Stomach (tissue), 9 donors: Measurements from ENCODE around the gene TCFL5. TPM values are rescaled to one million over a fixed set of nuclear protein-coding genes. Genes with fewer than 3 reads are reported as not detected.

Source experiments
- DNase-seq, 2 donors: peaks; one replicate each; pipeline versions ENCODE4 v3.0.0 to v3.0.0-alpha.2; 2013 to 2019
- H3K27ac ChIP-seq, 5 donors: fragments of 200-600 bp in 4 of 5; sonication (generic) in 4 of 5; one replicate each; pipeline ENCODE4 v1.5.1; 2013 to 2019; ENCODE audit warnings: mild to moderate bottlenecking in 1 of 5, moderate library complexity in 1 of 5
- H3K27me3 ChIP-seq, 3 donors: fragments of 200-600 bp; sonication (generic); one replicate each; pipeline ENCODE4 v1.5.1; 2017 to 2019; ENCODE audit warnings: mixed run types in 1 of 3
- H3K36me3 ChIP-seq, 4 donors: fragments of 200-600 bp; sonication (generic); 1 replicate in 3 of 4; 2 replicates in 1 of 4; pipeline ENCODE4 v1.5.1; 2016 to 2019
- H3K4me1 ChIP-seq, 4 donors: fragments of 200-600 bp; sonication (generic); one replicate each; pipeline ENCODE4 v1.5.1; 2016 to 2019
- H3K4me3 ChIP-seq, 4 donors: fragments of 200-600 bp; sonication (generic) in 3 of 4; one replicate each; pipeline ENCODE4 v1.5.1; 2016 to 2019; ENCODE audit warnings: mild to moderate bottlenecking in 1 of 4
- H3K9me3 ChIP-seq, 4 donors: fragments of 200-600 bp; sonication (generic); one replicate each; pipeline ENCODE4 v1.5.1; 2016 to 2019
- EP300 ChIP-seq: sonication (generic); formaldehyde crosslinking; IDR thresholded peaks from one replicate; pipeline ENCODE4 v1.6.1; 2017; ENCODE audit warnings: antibody characterized with exemption
- POLR2A ChIP-seq, 4 donors: fragments of 450-650 bp; IDR thresholded peaks; one replicate each; pipeline ENCODE4 v1.6.1; 2016; ENCODE audit warnings: antibody characterized with exemption in 4 of 4, control low read depth in 2 of 4, mild to moderate bottlenecking in 1 of 4, moderate library complexity in 1 of 4
- POLR2AphosphoS5 ChIP-seq, 3 donors: sonication (generic); formaldehyde crosslinking; IDR thresholded peaks; one replicate each; pipeline ENCODE4 v1.6.1; 2016; ENCODE audit warnings: antibody characterized with exemption in 3 of 3
- WGBS, 5 donors: extraction: QIAGEN DNeasy Blood & Tissue Kit in 3 of 5; methylation state at CpG; one replicate each; pipeline versions ENCODE4 v1.1.5 to v1.1.7; 2013 to 2018; 5-methylcytosine and 5-hydroxymethylcytosine counted together
- intact Hi-C: fragments of 100-400 bp; cut with DNase I; formaldehyde crosslinking; loops from one replicate; pipeline ENCODE4 v1.15.1; 2023; ENCODE audit warnings: low total_unique reads
- polyA plus RNA-seq, 3 donors: library from polyadenylated mRNA; stranded (reverse); fragments of 200-250 nt; gene quantifications; one replicate each; pipeline ENCODE4 v1.2.3, GENCODE V29; 2013
- total RNA-seq, 5 donors: library from RNA; depleted of rRNA; stranded (reverse); fragments of >200 nt; gene quantifications; one replicate each; pipeline versions ENCODE4 v1.1.0 to v1.2.3, GENCODE V29; 2014 to 2016
- TF ChIP-seq, protein P1 (sequence below), 7 experiments: fragments of 450-650 bp in 4 of 7; fragments of 200-600 bp in 3 of 7; sonication (generic) in 3 of 7; IDR thresholded peaks; one replicate each; pipeline ENCODE4 v1.5.1; 2016 to 2019; ENCODE audit warnings: antibody characterized with exemption in 7 of 7, control low read depth in 2 of 7, mild to moderate bottlenecking in 1 of 7
- donor health status: healthy with polysubstance abuse.
- donor health status: Bipolar disorder and iron deficiency.
- donor health status: healthy.

Gene TCFL5
- total and polyA plus RNA-seq, 8 donors, result 3.0 to 29.5 (median 5.7) TPM

DNA sequence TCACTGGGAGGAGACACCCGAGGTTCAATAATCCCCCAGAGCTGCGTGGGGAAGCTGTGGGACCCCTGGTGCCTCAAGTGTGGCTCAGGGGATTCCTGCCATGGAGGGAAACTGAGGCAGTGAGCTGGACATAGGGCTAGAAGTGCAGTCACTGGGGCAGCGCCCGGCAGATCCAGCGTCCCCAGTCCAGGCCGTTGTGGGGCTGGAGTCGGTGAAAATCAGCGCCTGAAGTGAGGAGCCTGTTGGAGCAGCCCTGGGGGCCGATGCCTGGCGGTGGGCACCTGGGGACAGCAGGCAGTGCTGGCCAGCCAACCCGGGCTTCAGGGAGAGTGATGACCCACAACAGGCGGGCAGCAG, 46.9 kb downstream of the TCFL5 start:
- intact Hi-C loops, result no loop called here
- no peak overlapping the region for H3K4me3 ChIP-seq
- DNase-seq, result no peak
- peaks cover 40 to 45% (median 44%) of the 10 kb centered on the region in 4 donors for H3K36me3 ChIP-seq
- peaks cover 22 to 58% (median 48%) of the 10 kb centered on the region in 3 donors for H3K27me3 ChIP-seq
- peaks cover 33 to 51% (median 49%) of the 10 kb centered on the region in 4 donors for H3K4me1 ChIP-seq
- no peak for TF ChIP-seq POLR2AphosphoS5 (IDR thresholded peaks at IDR 0.05)
- no peak for TF ChIP-seq POLR2A (IDR thresholded peaks at IDR 0.05)
- TF ChIP-seq, protein P1, sequence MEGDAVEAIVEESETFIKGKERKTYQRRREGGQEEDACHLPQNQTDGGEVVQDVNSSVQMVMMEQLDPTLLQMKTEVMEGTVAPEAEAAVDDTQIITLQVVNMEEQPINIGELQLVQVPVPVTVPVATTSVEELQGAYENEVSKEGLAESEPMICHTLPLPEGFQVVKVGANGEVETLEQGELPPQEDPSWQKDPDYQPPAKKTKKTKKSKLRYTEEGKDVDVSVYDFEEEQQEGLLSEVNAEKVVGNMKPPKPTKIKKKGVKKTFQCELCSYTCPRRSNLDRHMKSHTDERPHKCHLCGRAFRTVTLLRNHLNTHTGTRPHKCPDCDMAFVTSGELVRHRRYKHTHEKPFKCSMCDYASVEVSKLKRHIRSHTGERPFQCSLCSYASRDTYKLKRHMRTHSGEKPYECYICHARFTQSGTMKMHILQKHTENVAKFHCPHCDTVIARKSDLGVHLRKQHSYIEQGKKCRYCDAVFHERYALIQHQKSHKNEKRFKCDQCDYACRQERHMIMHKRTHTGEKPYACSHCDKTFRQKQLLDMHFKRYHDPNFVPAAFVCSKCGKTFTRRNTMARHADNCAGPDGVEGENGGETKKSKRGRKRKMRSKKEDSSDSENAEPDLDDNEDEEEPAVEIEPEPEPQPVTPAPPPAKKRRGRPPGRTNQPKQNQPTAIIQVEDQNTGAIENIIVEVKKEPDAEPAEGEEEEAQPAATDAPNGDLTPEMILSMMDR (IDR thresholded peaks at IDR 0.05), result no peak
- no peak for TF ChIP-seq EP300
- H3K27ac ChIP-seq, result no peak overlapping the region
- no peaks in the 10 kb centered on the region for H3K9me3 ChIP-seq
- 59 to 70% (median 66%) methylated on average over 12 of the region's 12 CpGs for WGBS, 5 donors

DNA sequence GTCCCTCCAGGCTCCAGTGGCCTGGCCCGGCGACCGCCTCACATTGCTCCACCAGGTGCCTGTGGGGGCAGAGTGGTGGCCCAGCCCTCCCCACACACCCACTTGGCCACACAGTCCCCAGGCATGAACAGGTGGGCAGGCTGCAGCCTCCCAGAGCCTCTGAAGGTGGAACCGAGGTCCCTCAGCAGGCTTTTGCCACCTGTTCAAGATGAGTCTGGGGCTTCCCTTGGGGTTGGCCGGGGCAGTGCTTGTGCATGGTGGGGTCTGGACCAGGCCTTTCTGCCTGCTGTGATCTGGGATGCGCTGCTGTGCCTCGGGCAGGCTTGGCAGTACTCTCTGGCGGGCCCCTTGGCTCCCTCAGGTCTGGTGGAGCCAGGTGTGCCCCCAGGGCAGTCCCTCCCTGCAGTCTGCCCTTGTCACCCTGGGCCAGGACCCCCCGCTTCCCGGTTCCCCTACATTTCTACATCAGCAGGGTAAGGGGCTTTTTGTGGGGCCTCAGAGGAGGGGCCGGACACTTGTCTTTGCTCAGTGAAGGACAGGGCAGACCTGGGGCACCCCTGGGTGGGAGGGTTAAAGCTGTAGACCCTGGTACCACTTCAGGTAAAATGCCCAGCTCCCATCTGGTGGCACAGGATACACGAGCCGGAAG, 47.4 kb downstream of the TCFL5 start:
- intact Hi-C loops, result no loop called here
- no peak overlapping the region for H3K4me3 ChIP-seq
- no peaks in the 10 kb centered on the region for H3K9me3 ChIP-seq
- 59 to 81% (median 73%) methylated on average over 5 to 13 of the region's 13 CpGs for whole genome bisulfite sequencing, 5 donors
- H3K36me3 ChIP-seq, result peaks cover 45 to 50% (median 49%) of the 10 kb centered on the region in 4 donors
- peaks cover 22 to 53% (median 44%) of the 10 kb centered on the region in 3 donors for H3K27me3 ChIP-seq
- no peak for TF ChIP-seq POLR2AphosphoS5 (IDR thresholded peaks at IDR 0.05)
- no peak for TF ChIP-seq EP300
- TF ChIP-seq, protein P1 (IDR thresholded peaks at IDR 0.05), result no peak
- no peak for TF ChIP-seq POLR2A (IDR thresholded peaks at IDR 0.05)
- H3K27ac ChIP-seq, result no peak overlapping the region
- H3K4me1 ChIP-seq, result peaks cover 29 to 46% (median 44%) of the 10 kb centered on the region in 4 donors
- no peak for DNase-seq

DNA sequence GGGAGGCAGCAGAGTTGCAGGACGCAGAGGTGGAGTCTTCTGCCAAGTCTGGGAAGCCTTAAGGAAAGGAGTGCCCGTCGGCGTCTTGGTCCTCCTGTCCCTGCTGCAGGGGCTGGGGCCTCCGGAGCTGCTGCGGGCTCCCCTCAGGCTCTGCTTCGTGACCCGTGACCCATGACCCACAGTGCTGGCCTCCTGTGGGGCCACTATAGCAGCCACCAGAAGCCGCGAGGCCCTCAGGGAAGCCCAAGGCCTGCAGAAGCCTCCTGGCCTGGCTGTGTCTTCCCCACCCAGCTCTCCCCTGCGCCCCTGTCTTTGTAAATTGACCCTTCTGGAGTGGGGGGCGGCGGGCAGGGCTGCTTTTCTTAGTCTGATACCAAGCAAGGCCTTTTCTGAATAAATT, 48.0 kb downstream of the TCFL5 start:
- Histone ChIP-seq H3K36me3 (peaks cover 49 to 56% (median 55%) of the 10 kb centered on the region in 4 donors), H3K9me3 (no peaks in the 10 kb centered on the region), H3K4me1 (peaks cover 23 to 40% (median 38%) of the 10 kb centered on the region in 4 donors), H3K27ac (no peak overlapping the region), H3K4me3 (no peak overlapping the region), H3K27me3 (peaks cover 22 to 48% (median 38%) of the 10 kb centered on the region in 3 donors)
- intact Hi-C loops, result no loop called here
- TF ChIP-seq EP300 (no peak), POLR2AphosphoS5 (IDR thresholded peaks at IDR 0.05) (no peak), POLR2A (IDR thresholded peaks at IDR 0.05) (no peak)
- TF ChIP-seq, protein P1 (IDR thresholded peaks at IDR 0.05), result no peak
- 85 to 90% (median 88%) methylated on average over 10 to 13 of the region's 13 CpGs for WGBS, 5 donors
- DNase-seq, result no peak

DNA sequence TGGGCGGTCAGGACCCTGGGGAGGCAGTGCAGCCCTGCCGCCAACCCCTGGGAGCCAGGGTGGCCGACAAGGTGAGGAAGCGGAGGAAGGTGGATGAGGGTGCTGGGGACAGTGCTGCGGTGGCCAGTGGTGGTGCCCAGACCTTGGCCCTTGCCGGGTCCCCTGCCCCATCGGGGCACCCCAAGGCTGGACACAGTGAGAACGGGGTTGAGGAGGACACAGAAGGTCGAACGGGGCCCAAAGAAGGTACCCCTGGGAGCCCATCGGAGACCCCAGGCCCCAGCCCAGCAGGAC, 48.8 kb downstream of the TCFL5 start:
- Histone ChIP-seq H3K4me3 (no peak overlapping the region), H3K4me1 (peaks cover 20 to 38% (median 38%) of the 10 kb centered on the region in 4 donors), H3K27ac (no peak overlapping the region), H3K9me3 (no peaks in the 10 kb centered on the region), H3K27me3 (peaks cover 19 to 40% (median 37%) of the 10 kb centered on the region in 3 donors), H3K36me3 (peaks cover 56 to 63% (median 62%) of the 10 kb centered on the region in 4 donors)
- no peak for DNase-seq
- WGBS, 5 donors, result 91 to 98% (median 94%) methylated on average over 4 to 11 of the region's 11 CpGs
- intact Hi-C loops, result no loop called here
- no peak for TF ChIP-seq EP300
- TF ChIP-seq, protein P1 (IDR thresholded peaks at IDR 0.05), result no peak
- TF ChIP-seq POLR2A (IDR thresholded peaks at IDR 0.05), result no peak
- no peak for TF ChIP-seq POLR2AphosphoS5 (IDR thresholded peaks at IDR 0.05)
